ENCODE measurements around the gene SLC9A7.

Gene SLC9A7

GRCh38 chrX:46567388-46567787 lies 191.5 kb downstream of the SLC9A7 start:
- DNase-seq: no peak

GRCh38 chrX:46561824-46562657 lies 196.9 kb downstream of the SLC9A7 start:
- no peak for DNase-seq

GRCh38 chrX:46559062-46559461 lies 199.9 kb downstream of the SLC9A7 start:
- no peak for DNase-seq

GRCh38 chrX:46554942-46555341 lies 204.0 kb downstream of the SLC9A7 start:
- no peak for DNase-seq

GRCh38 chrX:46553935-46554334 lies 205.0 kb downstream of the SLC9A7 start:
- DNase-seq: no peak

- no peak for DNase-seq
These were observed 207.3 kb downstream of the SLC9A7 start for GRCh38 chrX:46551494-46552128.

- no peak for DNase-seq
These were observed 209.0 kb downstream of the SLC9A7 start for GRCh38 chrX:46549914-46550313.

All from NCI-H524 treated with DMSO at 0.1 percent for 48 hours (cell line).